Panc1 (cell line): ENCODE data around the gene FZD4. TPM values are rescaled to one million over a fixed set of nuclear protein-coding genes. Genes with fewer than 3 reads are reported as not detected.

Experiments used
- ATAC-seq: fragments of 200-7000 bp; cut with Tn5 transposase; 2 replicates; pipeline ENCODE4 v1.9.1; 2020; ENCODE audit warnings: mild to moderate bottlenecking, moderate library complexity
- BruUV-seq: library from RNA; stranded (reverse); fragments of 400-500 nt; replicated peaks from 2 replicates; lab custom pipeline; 2021; lab: Mats Ljungman, UMichigan
- CTCF ChIA-PET: fragments of 300-600 bp; sonication (Branson Sonifier 250); formaldehyde crosslinking; loops from one replicate; lab custom pipeline; 2022; ENCODE audit warnings: antibody characterized with exemption; lab: Charles Lee
- POLR2A ChIA-PET: fragments of 300-600 bp; sonication (Branson Sonifier 250); formaldehyde crosslinking; loops from one replicate; lab custom pipeline; 2022; ENCODE audit warnings: antibody characterized with exemption; lab: Charles Lee
- DNase-seq: peaks from one replicate; pipeline ENCODE4 v3.0.0-alpha.2; 2010; ENCODE audit warnings: low read depth, low spot score
- H3K27ac ChIP-seq: 2 replicates; pipeline ENCODE4 v1.5.1; 2011; ENCODE audit warnings: mild to moderate bottlenecking, low read length, inconsistent platforms
- H3K27me3 ChIP-seq: fragments of 200-500 bp; sonication (Bioruptor generic); 2 replicates; pipeline ENCODE4 v1.6.0; 2014; ENCODE audit warnings: low read length, inconsistent platforms; ENCODE audit not compliant: control insufficient read depth, insufficient read depth
- H3K36me3 ChIP-seq: fragments of 200-500 bp; sonication (Bioruptor generic); 2 replicates; pipeline ENCODE4 v1.5.1; 2014; ENCODE audit warnings: inconsistent platforms, mild to moderate bottlenecking, low read length, moderate library complexity; ENCODE audit not compliant: control insufficient read depth, insufficient read depth
- H3K4me1 ChIP-seq: 2 replicates; pipeline ENCODE4 v1.5.1; 2011; ENCODE audit warnings: inconsistent platforms, mild to moderate bottlenecking, low read length, moderate library complexity; ENCODE audit not compliant: control insufficient read depth, insufficient read depth
- H3K4me3 ChIP-seq, 2 experiments: 2 replicates each; pipeline ENCODE4 v1.5.1; 2011 to 2012; ENCODE audit warnings: low read depth in 2 of 2, low read length in 2 of 2, mild to moderate bottlenecking in 2 of 2, inconsistent platforms in 1 of 2, moderate library complexity in 1 of 2
- H3K9me3 ChIP-seq: fragments of 200-500 bp; sonication (Bioruptor generic); 2 replicates; pipeline ENCODE4 v1.5.1; 2014; ENCODE audit warnings: low read depth, mild to moderate bottlenecking, inconsistent platforms, low read length, moderate library complexity; ENCODE audit not compliant: control insufficient read depth, insufficient read depth
- POLR2AphosphoS5 ChIP-seq: IDR thresholded peaks from 2 replicates; pipeline ENCODE4 v1.6.1; 2012; ENCODE audit warnings: mild to moderate bottlenecking, low read depth, low read length, moderate library complexity
- SIN3A ChIP-seq: IDR thresholded peaks from 2 replicates; pipeline ENCODE4 v1.6.1; 2012; ENCODE audit warnings: low read depth, mild to moderate bottlenecking, low read length, moderate library complexity, borderline replicate concordance; ENCODE audit not compliant: insufficient read depth
- TCF7L2 ChIP-seq: IDR thresholded peaks from 2 replicates; pipeline ENCODE4 v1.6.1; 2011; ENCODE audit warnings: mild to moderate bottlenecking, low read depth, low read length, inconsistent platforms
- in situ Hi-C: cut with HindIII; loops from 2 replicates; pipeline ENCODE4 v1.10.0; 2016; ENCODE audit warnings: low sequenced_read_pairs, low pct_unique_long_range_greater_than_20kb
- intact Hi-C: fragments of 100-400 bp; cut with micrococcal nuclease; formaldehyde crosslinking; loops from one replicate; pipeline ENCODE4 v1.10.0; 2022; ENCODE audit not compliant: unreplicated experiment
- total RNA-seq: library from RNA; stranded (reverse); gene quantifications from one replicate; pipeline ENCODE4 v1.2.1, GENCODE V29; 2021; ENCODE audit not compliant: unreplicated experiment
- TF ChIP-seq, protein P1 (sequence below): fragments of 450-650 bp; IDR thresholded peaks from 2 replicates; pipeline ENCODE4 v1.5.1; 2017; ENCODE audit warnings: mild to moderate bottlenecking
- TF ChIP-seq, protein P2 (sequence below), 2 experiments: IDR thresholded peaks; 2 replicates each; pipeline ENCODE4 v1.6.1; 2011 to 2012; ENCODE audit warnings: low read depth in 2 of 2, control low read depth in 1 of 2, low read length in 1 of 2, mild to moderate bottlenecking in 1 of 2, moderate library complexity in 1 of 2; ENCODE audit not compliant: insufficient read depth in 1 of 2

The FZD4 gene
- total RNA-seq, 1 experiment from 2014 or later = 11.1 TPM

DNA sequence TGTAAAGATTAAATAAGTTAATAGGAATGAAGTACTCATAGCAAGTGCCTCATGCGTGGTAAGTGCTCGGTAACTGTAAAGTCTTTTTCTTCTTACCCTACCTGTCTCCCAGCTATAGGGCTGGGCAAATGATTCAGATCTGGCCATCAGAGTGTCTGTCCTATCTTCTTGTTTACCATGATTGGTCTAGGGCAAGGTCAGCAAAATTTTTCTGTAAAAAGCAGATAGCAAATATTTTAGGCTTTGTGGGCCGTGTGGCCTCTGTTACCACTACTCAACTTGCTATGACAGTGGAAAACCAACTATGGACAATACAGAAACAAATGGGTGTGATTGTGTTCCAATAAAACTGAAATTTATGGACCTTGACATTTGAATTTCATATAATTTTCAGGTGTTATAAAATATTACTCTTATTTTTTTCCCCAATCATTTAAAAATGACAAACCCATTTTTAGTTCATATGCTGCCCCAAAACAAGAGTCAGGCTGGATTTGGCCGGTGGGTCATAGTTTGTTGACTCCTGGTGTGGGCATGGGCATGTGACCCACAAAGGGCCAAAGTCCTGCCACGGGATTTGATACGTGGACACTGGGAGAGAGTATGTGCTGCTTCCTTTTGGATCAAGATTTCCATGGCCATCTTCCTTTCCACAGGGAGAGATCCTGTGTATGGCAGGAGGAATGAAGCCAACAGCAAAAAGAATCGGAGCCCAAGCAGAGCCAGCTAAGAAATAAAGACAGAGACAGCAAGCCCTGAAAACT is 26.8 kb upstream of the FZD4 start:
- Histone ChIP-seq H3K9me3 (no peaks in the 10 kb centered on the region), H3K4me1 (no peaks in the 10 kb centered on the region), H3K4me3 (no peak overlapping the region), H3K27me3 (no peaks in the 10 kb centered on the region), H3K27ac (no peak overlapping the region), H3K36me3 (no peaks in the 10 kb centered on the region)
- no TSS peak for BruUV-seq
- ChIA-PET CTCF (no interaction called here), POLR2A (no interaction called here)
- in situ Hi-C loops (no loop called here), intact Hi-C loops (loop anchor here (10.0 kb wide), 1 partner anchor 57 kb away; no protein-coding TSS in a partner anchor)
- ATAC-seq (no peak), DNase-seq (no peak)
- no peak for TF ChIP-seq TCF7L2
- no peak for TF ChIP-seq POLR2AphosphoS5
- no peak for TF ChIP-seq SIN3A
- TF ChIP-seq, protein P1, sequence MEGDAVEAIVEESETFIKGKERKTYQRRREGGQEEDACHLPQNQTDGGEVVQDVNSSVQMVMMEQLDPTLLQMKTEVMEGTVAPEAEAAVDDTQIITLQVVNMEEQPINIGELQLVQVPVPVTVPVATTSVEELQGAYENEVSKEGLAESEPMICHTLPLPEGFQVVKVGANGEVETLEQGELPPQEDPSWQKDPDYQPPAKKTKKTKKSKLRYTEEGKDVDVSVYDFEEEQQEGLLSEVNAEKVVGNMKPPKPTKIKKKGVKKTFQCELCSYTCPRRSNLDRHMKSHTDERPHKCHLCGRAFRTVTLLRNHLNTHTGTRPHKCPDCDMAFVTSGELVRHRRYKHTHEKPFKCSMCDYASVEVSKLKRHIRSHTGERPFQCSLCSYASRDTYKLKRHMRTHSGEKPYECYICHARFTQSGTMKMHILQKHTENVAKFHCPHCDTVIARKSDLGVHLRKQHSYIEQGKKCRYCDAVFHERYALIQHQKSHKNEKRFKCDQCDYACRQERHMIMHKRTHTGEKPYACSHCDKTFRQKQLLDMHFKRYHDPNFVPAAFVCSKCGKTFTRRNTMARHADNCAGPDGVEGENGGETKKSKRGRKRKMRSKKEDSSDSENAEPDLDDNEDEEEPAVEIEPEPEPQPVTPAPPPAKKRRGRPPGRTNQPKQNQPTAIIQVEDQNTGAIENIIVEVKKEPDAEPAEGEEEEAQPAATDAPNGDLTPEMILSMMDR = no peak
- TF ChIP-seq, protein P2, sequence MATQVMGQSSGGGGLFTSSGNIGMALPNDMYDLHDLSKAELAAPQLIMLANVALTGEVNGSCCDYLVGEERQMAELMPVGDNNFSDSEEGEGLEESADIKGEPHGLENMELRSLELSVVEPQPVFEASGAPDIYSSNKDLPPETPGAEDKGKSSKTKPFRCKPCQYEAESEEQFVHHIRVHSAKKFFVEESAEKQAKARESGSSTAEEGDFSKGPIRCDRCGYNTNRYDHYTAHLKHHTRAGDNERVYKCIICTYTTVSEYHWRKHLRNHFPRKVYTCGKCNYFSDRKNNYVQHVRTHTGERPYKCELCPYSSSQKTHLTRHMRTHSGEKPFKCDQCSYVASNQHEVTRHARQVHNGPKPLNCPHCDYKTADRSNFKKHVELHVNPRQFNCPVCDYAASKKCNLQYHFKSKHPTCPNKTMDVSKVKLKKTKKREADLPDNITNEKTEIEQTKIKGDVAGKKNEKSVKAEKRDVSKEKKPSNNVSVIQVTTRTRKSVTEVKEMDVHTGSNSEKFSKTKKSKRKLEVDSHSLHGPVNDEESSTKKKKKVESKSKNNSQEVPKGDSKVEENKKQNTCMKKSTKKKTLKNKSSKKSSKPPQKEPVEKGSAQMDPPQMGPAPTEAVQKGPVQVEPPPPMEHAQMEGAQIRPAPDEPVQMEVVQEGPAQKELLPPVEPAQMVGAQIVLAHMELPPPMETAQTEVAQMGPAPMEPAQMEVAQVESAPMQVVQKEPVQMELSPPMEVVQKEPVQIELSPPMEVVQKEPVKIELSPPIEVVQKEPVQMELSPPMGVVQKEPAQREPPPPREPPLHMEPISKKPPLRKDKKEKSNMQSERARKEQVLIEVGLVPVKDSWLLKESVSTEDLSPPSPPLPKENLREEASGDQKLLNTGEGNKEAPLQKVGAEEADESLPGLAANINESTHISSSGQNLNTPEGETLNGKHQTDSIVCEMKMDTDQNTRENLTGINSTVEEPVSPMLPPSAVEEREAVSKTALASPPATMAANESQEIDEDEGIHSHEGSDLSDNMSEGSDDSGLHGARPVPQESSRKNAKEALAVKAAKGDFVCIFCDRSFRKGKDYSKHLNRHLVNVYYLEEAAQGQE (IDR thresholded peaks at IDR 0.05; ENCODE audit: insufficient read depth in 1 of 2, low read depth in 2 of 2, low read length in 1 of 2) = no peak

- no TSS peak for BruUV-seq
- intact Hi-C loops (loop anchor here (10.0 kb wide), 1 partner anchor 55 kb away; no protein-coding TSS in a partner anchor), in situ Hi-C loops (no loop called here)
- H3K4me3 ChIP-seq = no peak overlapping the region
- H3K27me3 ChIP-seq = no peaks in the 10 kb centered on the region
- no peaks in the 10 kb centered on the region for H3K36me3 ChIP-seq
- CTCF ChIA-PET = interaction anchor here (0.7 kb wide), 1 partner anchor 315 kb away, joined by 4 read pairs; no protein-coding TSS in a partner anchor
- DNase-seq (no peak), ATAC-seq (no peak)
- no peaks in the 10 kb centered on the region for H3K4me1 ChIP-seq
- POLR2A ChIA-PET = interaction anchor here (0.8 kb wide), 1 partner anchor 607 kb away, joined by 3 read pairs; no protein-coding TSS in a partner anchor
- TF ChIP-seq POLR2AphosphoS5 = no peak
- no peak for TF ChIP-seq TCF7L2
- TF ChIP-seq, protein P1 = no peak
- TF ChIP-seq, protein P2 (IDR thresholded peaks at IDR 0.05; ENCODE audit: insufficient read depth in 1 of 2, low read depth in 2 of 2, low read length in 1 of 2) = no peak
- TF ChIP-seq SIN3A = no peak
- peak overlapping the region; percentile 19; the same call in 1 of the 2 replicates for H3K27ac ChIP-seq
- H3K9me3 ChIP-seq = no peaks in the 10 kb centered on the region
These were observed 25.0 kb upstream of the FZD4 start for GRCh38 chr11:86980086-86980796.
